Fibroblast of mammary gland (primary cell): ENCODE results near the gene TMSB4X.
"Not testable (repeated sequence)": the region's sequence is repeated elsewhere in the genome, so short reads cannot be mapped to it uniquely, and the experiment has no call there.

ENCODE experiments used
- DNase-seq: peaks from one replicate; pipeline ENCODE4 v3.0.0-alpha.2; 2010; ENCODE audit warnings: low read depth
- H3K4me3 ChIP-seq: 2 replicates; pipeline ENCODE4 v1.5.1; 2011; ENCODE audit warnings: low read depth, mild to moderate bottlenecking, low read length, moderate library complexity; ENCODE audit not compliant: control insufficient read depth
- TF ChIP-seq, protein P1 (sequence below): conservative IDR thresholded peaks from 2 replicates; pipeline ENCODE4 v1.5.1; 2011; ENCODE audit warnings: low read depth, low read length, inconsistent platforms; ENCODE audit not compliant: control insufficient read depth, insufficient read depth

TMSB4X gene

DNA sequence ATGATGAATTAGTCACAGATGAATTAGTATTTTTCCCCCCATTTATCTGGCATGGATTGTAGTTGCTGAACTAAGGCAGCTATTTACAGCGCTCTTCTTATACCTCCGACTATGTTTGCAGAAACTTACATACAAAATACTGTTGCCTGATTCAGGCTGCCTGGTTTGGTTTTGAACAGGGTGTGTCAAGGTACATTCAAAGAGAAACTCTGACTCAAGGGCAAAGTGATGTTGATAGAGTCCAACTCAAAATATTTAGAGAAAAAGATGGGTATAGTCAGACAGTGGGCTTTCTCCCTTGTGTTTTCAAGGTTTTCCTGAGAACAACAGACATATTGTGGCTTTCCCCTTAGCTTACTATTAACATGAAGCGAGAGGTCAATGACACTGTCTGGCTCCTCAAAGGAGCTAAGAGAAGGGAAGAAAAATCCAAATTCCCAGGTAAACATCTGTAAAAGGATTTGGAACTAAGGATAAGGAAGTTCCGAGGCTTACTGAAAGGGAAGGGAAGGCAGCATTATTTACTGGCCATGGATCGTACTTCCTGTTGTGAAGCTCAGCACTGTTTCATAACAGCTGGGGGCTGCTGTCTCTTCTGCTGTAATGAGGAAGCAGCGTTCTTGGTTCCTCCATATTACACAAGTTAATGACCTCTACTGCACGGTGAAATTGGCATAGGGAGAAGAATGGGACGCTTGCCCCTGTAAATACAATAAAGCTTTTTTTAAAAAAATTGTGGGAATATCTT lies 38.6 kb downstream of the TMSB4X start:
- DNase-seq: peak; percentile 21
- H3K4me3 ChIP-seq: no peak overlapping the region

DNA sequence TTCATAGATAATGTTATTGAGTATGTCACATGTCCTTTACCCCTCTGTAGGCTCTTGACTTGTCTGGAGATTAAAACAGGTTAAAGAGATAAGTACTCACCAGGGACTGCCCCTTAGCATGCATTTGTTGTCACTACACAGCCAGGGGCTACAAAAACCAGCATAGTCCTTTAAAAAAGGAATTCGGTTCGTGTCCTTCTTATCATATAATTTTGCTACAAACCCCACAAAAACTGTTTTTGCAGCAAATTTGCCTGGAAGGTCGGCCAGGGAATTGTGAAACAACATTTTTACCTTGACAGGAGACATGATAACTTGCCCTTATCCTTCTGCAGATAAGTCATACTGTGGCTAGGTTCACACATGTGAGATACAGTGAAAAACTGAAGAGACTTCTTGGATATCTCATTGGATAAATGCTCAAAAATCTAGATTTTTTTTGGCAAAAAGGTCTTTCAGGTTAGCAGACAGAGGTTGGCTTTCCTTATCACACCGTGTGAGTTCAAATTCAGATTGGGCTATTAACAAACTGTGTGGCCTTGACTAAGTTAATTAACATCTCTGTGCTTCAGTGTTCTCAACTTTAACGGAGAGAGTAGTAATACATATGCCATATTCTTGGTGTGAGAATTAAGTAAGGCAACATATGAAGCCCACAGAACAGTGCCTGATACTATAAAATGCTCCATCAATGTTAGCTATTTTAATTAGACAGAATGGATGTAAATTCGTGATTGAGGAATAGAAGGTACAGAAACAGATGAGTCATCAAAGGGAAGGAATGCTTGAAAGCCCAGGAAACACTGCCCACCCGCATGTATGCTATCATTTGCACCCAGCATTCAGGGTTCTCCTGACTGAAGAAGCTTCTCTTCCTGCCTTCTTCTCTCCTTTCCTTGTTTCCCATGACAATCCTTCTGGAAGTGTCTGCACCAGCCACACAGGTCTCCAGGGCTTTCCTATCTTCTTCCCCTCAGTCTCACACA lies 39.5 kb downstream of the TMSB4X start:
- peak; percentile 21 for DNase-seq
- TF ChIP-seq, protein P1, sequence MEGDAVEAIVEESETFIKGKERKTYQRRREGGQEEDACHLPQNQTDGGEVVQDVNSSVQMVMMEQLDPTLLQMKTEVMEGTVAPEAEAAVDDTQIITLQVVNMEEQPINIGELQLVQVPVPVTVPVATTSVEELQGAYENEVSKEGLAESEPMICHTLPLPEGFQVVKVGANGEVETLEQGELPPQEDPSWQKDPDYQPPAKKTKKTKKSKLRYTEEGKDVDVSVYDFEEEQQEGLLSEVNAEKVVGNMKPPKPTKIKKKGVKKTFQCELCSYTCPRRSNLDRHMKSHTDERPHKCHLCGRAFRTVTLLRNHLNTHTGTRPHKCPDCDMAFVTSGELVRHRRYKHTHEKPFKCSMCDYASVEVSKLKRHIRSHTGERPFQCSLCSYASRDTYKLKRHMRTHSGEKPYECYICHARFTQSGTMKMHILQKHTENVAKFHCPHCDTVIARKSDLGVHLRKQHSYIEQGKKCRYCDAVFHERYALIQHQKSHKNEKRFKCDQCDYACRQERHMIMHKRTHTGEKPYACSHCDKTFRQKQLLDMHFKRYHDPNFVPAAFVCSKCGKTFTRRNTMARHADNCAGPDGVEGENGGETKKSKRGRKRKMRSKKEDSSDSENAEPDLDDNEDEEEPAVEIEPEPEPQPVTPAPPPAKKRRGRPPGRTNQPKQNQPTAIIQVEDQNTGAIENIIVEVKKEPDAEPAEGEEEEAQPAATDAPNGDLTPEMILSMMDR: no peak
- no peak overlapping the region for H3K4me3 ChIP-seq

More for the DNA sequence above, 38.6 kb downstream of the TMSB4X start:
- TF ChIP-seq, protein P1: no peak

DNA sequence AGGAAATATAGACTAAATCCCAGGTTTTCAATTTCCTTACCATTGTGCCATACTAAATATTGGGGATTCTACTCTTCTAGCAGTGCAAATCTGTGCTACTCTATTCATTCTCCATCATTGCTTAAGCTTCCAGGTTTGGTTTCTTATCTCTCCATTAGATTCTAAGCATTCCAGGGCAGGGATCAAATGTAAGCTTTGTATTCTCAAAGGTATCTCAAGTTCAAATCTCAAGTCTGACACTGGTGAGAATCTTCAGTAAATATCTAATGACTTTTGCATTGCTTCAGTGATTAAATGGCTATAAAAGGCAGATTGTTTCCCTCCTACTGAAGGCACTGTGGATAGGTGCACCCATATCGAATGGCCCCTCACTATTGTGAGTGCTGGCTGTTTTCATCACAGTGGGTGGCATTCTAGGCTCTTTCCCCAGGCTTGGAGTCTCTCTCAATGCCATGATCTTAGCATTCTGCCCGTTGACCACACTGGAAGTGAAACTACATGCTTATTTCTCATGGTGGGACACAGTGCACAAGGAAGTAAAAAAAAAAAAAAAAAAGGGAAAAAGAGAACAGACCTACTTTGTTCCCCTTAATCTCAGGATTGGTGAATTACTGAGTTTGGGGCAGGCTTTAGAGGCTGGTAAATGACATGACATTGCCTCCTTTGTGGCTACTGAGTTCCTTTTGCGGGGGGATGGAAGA lies 40.8 kb downstream of the TMSB4X start:
- DNase-seq: no peak
- H3K4me3 ChIP-seq: no peak overlapping the region
- TF ChIP-seq, protein P1: no peak

DNA sequence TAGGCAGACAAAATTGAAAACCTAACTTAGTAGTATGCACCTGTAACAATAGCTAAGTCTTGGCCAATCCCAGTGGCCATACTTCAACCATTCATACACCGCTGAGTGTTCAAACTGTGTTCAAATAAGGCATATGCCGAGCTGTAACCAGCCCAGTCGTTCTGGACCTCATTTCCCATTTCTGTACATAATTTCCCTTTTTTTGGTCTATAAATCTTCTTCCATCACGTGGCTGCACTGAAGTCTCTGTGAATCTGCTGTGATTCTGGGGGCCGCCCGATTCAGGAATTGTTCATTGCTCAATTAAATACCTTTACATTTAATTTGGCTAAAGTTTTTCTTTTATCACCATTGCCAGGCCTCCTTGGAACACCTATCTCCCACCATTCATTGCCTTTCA lies 41.8 kb downstream of the TMSB4X start:
- not testable (repeated sequence) for H3K4me3 ChIP-seq, DNase-seq

DNA sequence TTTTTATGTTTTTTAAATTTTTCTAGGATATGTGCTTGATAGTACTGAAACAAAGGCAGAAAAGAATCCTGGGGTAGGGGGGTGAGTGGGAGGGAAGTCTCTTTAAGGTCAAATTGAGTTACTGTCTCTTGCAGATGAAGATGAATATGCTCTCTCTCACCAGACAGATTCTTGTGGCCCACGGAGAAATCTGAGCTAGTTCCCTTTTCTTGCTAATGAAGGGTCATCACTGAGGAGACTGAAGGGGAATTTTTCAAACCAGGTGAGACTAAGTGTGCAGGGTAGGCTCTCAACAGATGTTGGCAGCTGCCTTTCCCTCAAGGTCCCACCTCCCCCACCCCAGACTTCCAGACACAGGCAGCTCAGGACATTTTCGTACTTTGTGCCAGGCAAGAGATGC lies 48.0 kb downstream of the TMSB4X start:
- TF ChIP-seq, protein P1: no peak
- DNase-seq: no peak
- H3K4me3 ChIP-seq: no peak overlapping the region

DNA sequence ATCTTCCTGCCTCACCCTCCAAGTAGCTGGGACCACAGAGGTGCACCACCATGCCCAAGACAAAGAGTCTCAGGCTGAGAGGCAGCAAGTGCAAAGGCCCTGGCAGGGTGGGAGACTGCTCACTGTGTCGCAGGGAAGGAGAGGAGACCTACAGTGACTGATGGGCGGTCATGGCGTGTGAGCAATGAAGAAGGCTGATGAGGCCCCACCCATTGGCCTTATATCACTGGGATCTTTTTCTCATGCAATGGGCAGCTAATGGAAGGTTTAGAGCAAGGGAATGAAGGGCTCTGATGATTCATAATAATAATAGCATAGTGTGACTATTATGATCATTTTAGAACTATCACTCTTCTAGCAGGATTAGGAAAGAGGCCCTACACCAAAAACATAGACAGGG lies 48.7 kb downstream of the TMSB4X start:
- no peak for DNase-seq
- H3K4me3 ChIP-seq: no peak overlapping the region
- TF ChIP-seq, protein P1: no peak

DNA sequence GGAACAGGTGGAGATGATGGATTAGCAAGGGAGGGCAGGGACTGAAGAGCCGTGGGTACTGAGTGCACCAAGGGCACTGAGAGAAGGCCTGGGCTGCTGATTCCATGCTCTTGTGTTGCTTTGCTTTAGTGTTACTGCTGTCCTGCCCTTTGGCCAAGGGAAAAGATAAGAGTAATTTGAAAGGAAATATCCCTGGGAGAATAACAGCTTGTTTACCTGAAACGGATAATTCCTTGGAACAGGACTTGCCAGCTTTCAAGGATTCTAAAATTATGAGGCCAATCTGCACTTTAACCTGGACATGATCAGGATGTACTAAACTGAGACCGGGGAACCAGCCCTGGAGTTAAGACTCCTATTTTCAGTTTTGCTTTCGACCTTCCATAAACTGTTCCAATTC lies 49.1 kb downstream of the TMSB4X start:
- no peak overlapping the region for H3K4me3 ChIP-seq
- TF ChIP-seq, protein P1: no peak
- no peak for DNase-seq
